ENCODE measurements around the gene RAB40B.

DNA sequence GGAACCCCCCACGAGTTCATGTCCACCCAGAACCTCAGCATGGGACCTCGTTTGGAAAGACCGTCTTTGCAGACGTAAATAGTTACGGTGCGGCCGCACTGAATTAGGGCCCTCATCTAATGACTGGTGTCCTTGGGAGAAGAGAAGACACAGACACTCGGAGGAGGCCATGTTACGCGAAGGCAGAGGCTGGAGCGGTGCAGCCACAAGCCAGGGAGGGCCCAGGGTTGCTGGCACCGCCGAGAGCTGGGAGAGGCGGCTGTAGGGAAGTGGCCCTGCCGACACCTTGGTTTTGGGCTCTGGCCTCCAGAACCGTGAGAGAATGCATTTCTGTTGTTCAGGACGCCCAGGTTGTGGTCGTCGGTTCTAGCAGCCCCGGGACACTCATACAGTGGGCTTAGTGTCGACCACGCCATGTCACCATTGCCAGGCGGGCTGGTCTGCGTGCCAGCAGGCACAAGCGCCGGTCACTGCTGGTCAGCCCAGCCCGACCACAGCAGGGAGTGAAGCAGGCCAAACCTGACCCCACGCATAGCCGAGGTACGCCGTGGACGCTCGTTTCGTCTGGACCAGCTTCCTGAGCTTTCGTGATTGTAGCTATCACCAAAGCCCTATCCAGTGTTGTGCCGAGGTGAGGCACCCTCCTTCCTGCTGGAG is 39.6 kb downstream of the RAB40B start:
- TF ChIP-seq, protein P1, sequence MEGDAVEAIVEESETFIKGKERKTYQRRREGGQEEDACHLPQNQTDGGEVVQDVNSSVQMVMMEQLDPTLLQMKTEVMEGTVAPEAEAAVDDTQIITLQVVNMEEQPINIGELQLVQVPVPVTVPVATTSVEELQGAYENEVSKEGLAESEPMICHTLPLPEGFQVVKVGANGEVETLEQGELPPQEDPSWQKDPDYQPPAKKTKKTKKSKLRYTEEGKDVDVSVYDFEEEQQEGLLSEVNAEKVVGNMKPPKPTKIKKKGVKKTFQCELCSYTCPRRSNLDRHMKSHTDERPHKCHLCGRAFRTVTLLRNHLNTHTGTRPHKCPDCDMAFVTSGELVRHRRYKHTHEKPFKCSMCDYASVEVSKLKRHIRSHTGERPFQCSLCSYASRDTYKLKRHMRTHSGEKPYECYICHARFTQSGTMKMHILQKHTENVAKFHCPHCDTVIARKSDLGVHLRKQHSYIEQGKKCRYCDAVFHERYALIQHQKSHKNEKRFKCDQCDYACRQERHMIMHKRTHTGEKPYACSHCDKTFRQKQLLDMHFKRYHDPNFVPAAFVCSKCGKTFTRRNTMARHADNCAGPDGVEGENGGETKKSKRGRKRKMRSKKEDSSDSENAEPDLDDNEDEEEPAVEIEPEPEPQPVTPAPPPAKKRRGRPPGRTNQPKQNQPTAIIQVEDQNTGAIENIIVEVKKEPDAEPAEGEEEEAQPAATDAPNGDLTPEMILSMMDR (IDR thresholded peaks at IDR 0.05): no peak
- no peak for TF ChIP-seq POLR2A (IDR thresholded peaks at IDR 0.05)

Measured in heart left ventricle (tissue), 13 donors.